HuH-7.5 (cell line): Measurements from ENCODE around the gene PDZD2.
"Not testable (repeated sequence)": the region's sequence is repeated elsewhere in the genome, so short reads cannot be mapped to it uniquely, and the experiment has no call there.

Experiments
- DNase-seq: peaks from one replicate; pipeline ENCODE4 v3.0.0; 2011; ENCODE audit warnings: low spot score

The PDZD2 gene

GRCh38 chr5:31691408-31691807, 52.5 kb downstream of the PDZD2 start:
- DNase-seq, result not testable (repeated sequence)

GRCh38 chr5:31692561-31693221, 53.8 kb downstream of the PDZD2 start:
- no peak for DNase-seq

- no peak for DNase-seq
Observed at GRCh38 chr5:31698673-31699072, 59.7 kb downstream of the PDZD2 start.

GRCh38 chr5:31701642-31702299, 62.8 kb downstream of the PDZD2 start:
- no peak for DNase-seq

- DNase-seq, result no peak
Observed at GRCh38 chr5:31702712-31703111, 63.8 kb downstream of the PDZD2 start.

GRCh38 chr5:31703757-31704156, 64.8 kb downstream of the PDZD2 start:
- no peak for DNase-seq

- DNase-seq, result no peak
Observed at GRCh38 chr5:31706186-31706585, 67.3 kb downstream of the PDZD2 start.

GRCh38 chr5:31707329-31707728, 68.4 kb downstream of the PDZD2 start:
- no peak for DNase-seq

GRCh38 chr5:31708089-31708488, 69.2 kb downstream of the PDZD2 start:
- no peak for DNase-seq

- no peak for DNase-seq
Observed at GRCh38 chr5:31711363-31711762, 72.4 kb downstream of the PDZD2 start.

- no peak for DNase-seq
Observed at GRCh38 chr5:31711935-31712592, 73.1 kb downstream of the PDZD2 start.

GRCh38 chr5:31717561-31717960, 78.6 kb downstream of the PDZD2 start:
- DNase-seq, result no peak

- no peak for DNase-seq
Observed at GRCh38 chr5:31720004-31720403, 81.1 kb downstream of the PDZD2 start.

- DNase-seq, result no peak
Observed at GRCh38 chr5:31720811-31721345, 81.9 kb downstream of the PDZD2 start.

- DNase-seq, result no peak
Observed at GRCh38 chr5:31722111-31722510, 83.2 kb downstream of the PDZD2 start.

GRCh38 chr5:31725996-31726395, 87.1 kb downstream of the PDZD2 start:
- DNase-seq, result no peak

- DNase-seq, result no peak
Observed at GRCh38 chr5:31726952-31727351, 88.0 kb downstream of the PDZD2 start.

GRCh38 chr5:31728039-31728438, 89.1 kb downstream of the PDZD2 start:
- DNase-seq, result no peak

- DNase-seq, result not testable (repeated sequence)
Observed at GRCh38 chr5:31728806-31729205, 89.9 kb downstream of the PDZD2 start.

- DNase-seq, result no peak
Observed at GRCh38 chr5:31730139-31730538, 91.2 kb downstream of the PDZD2 start.

GRCh38 chr5:31731016-31731415, 92.1 kb downstream of the PDZD2 start:
- no peak for DNase-seq

GRCh38 chr5:31731710-31732301, 92.9 kb downstream of the PDZD2 start:
- no peak for DNase-seq

GRCh38 chr5:31732821-31733220, 93.9 kb downstream of the PDZD2 start:
- DNase-seq, result not testable (repeated sequence)
